HepG2 (cell line): Measurements from ENCODE around the gene RAB17. TPM values are rescaled to one million over a fixed set of nuclear protein-coding genes. Genes with fewer than 3 reads are reported as not detected.

ENCODE experiments used
- CBX1 ChIP-seq: IDR thresholded peaks from one replicate; pipeline ENCODE4 v1.6.1; 2016; ENCODE audit warnings: antibody characterized with exemption, low read depth
- FOXA3 ChIP-seq: IDR thresholded peaks from 2 replicates; pipeline ENCODE4 v1.6.1; 2016; ENCODE audit warnings: missing genetic modification reagents, missing compliant biosample characterization
- ISL2 ChIP-seq: sonication (generic); formaldehyde crosslinking; IDR thresholded peaks from 2 replicates; pipeline ENCODE4 v1.5.0; 2020; ENCODE audit warnings: missing genetic modification reagents
- KMT2A ChIP-seq: sonication (generic); formaldehyde crosslinking; IDR thresholded peaks from 2 replicates; pipeline ENCODE4 v1.4.0; 2020; ENCODE audit warnings: missing genetic modification reagents
- LCORL ChIP-seq, 2 experiments: fragments of 450-650 bp in 1 of 2; sonication (generic) in 1 of 2; formaldehyde crosslinking in 1 of 2; IDR thresholded peaks; 2 replicates each; pipeline versions ENCODE4 v1.5.0 to v1.6.1; 2017 to 2020; ENCODE audit warnings: antibody characterized with exemption in 1 of 2, missing genetic modification reagents in 1 of 2
- MTF2 ChIP-seq: sonication (generic); formaldehyde crosslinking; IDR thresholded peaks from 2 replicates; pipeline ENCODE4 v1.5.0; 2020; ENCODE audit warnings: missing genetic modification reagents, borderline replicate concordance
- NR2F1 ChIP-seq, 2 experiments: fragments of 450-650 bp in 1 of 2; formaldehyde crosslinking in 1 of 2; IDR thresholded peaks; 2 replicates each; pipeline versions ENCODE4 v1.5.0 to v1.6.1; 2016 to 2020; ENCODE audit warnings: mild to moderate bottlenecking in 1 of 2, missing compliant biosample characterization in 1 of 2, missing genetic modification reagents in 1 of 2, moderate library complexity in 1 of 2
- NR2F6 ChIP-seq, 2 experiments: IDR thresholded peaks; 2 replicates each; pipeline ENCODE4 v1.6.1; 2016; ENCODE audit warnings: antibody characterized with exemption in 1 of 2, mild to moderate bottlenecking in 1 of 2
- PRDM15 ChIP-seq: sonication (generic); formaldehyde crosslinking; IDR thresholded peaks from 2 replicates; pipeline ENCODE4 v1.4.0; 2020; ENCODE audit warnings: missing genetic modification reagents
- RBAK ChIP-seq: sonication (generic); formaldehyde crosslinking; IDR thresholded peaks from 2 replicates; pipeline ENCODE4 v1.5.1; 2020; ENCODE audit warnings: mild to moderate bottlenecking, missing genetic modification reagents
- SIN3A ChIP-seq: IDR thresholded peaks from 2 replicates; pipeline ENCODE4 v1.6.1; 2011; ENCODE audit warnings: low read depth, mild to moderate bottlenecking, control low read depth, low read length, borderline replicate concordance
- TERF1 ChIP-seq: sonication (generic); formaldehyde crosslinking; IDR thresholded peaks from 2 replicates; pipeline ENCODE4 v1.8.0; 2022; ENCODE audit warnings: mild to moderate bottlenecking, missing genetic modification reagents, moderate library complexity
- ZBTB37 ChIP-seq: sonication (generic); formaldehyde crosslinking; IDR thresholded peaks from 2 replicates; pipeline ENCODE4 v1.4.0; 2020; ENCODE audit warnings: mild to moderate bottlenecking, missing genetic modification reagents
- ZNF225 ChIP-seq: sonication (generic); formaldehyde crosslinking; IDR thresholded peaks from 2 replicates; pipeline ENCODE4 v1.4.0; 2020; ENCODE audit warnings: mild to moderate bottlenecking, missing genetic modification reagents
- ZNF260 ChIP-seq: sonication (generic); formaldehyde crosslinking; IDR thresholded peaks from 2 replicates; pipeline ENCODE4 v1.4.0; 2020; ENCODE audit warnings: missing genetic modification reagents, low read depth, mild to moderate bottlenecking, borderline replicate concordance
- ZNF292 ChIP-seq: sonication (generic); formaldehyde crosslinking; IDR thresholded peaks from 2 replicates; pipeline ENCODE4 v1.8.1; 2022; ENCODE audit warnings: mild to moderate bottlenecking, low read depth, missing genetic modification reagents, borderline replicate concordance
- ZNF34 ChIP-seq: sonication (generic); formaldehyde crosslinking; IDR thresholded peaks from 2 replicates; pipeline ENCODE4 v1.4.0; 2020; ENCODE audit warnings: mild to moderate bottlenecking, missing genetic modification reagents, borderline replicate concordance
- ZNF549 ChIP-seq: sonication (generic); formaldehyde crosslinking; IDR thresholded peaks from 2 replicates; pipeline ENCODE4 v1.5.0; 2020; ENCODE audit warnings: missing genetic modification reagents
- ZNF576 ChIP-seq: sonication (generic); formaldehyde crosslinking; IDR thresholded peaks from 2 replicates; pipeline ENCODE4 v1.4.0; 2020; ENCODE audit warnings: mild to moderate bottlenecking, missing genetic modification reagents
- ZNF660 ChIP-seq: sonication (generic); formaldehyde crosslinking; IDR thresholded peaks from 2 replicates; pipeline ENCODE4 v1.5.1; 2020; ENCODE audit warnings: mild to moderate bottlenecking, low read depth, missing genetic modification reagents, borderline replicate concordance
- ZNF720 ChIP-seq: sonication (generic); formaldehyde crosslinking; IDR thresholded peaks from 2 replicates; pipeline ENCODE4 v1.4.0; 2020; ENCODE audit warnings: missing genetic modification reagents
- ZNF883 ChIP-seq: sonication (generic); formaldehyde crosslinking; IDR thresholded peaks from 2 replicates; pipeline ENCODE4 v1.5.1; 2020; ENCODE audit warnings: mild to moderate bottlenecking, missing genetic modification reagents; ENCODE audit errors: not compliant biosample characterization
- ZSCAN9 ChIP-seq: IDR thresholded peaks from 2 replicates; pipeline ENCODE4 v1.6.1; 2016; ENCODE audit warnings: borderline replicate concordance
- polyA plus RNA-seq, 8 experiments: library from polyadenylated mRNA; depleted of rRNA in 3 of 8; stranded (reverse) in 7 of 8; unstranded in 1 of 8; fragments of >200 nt; fragmentation: Illumina TruSeq in 4 of 8; extraction: Trizol in 4 of 8; gene quantifications; 2 replicates each; pipeline versions ENCODE4 v1.2.1 to v1.2.3, GENCODE V29; 2011 to 2016; ENCODE audit warnings: low read depth in 4 of 8, missing spikeins in 1 of 8, mixed read lengths in 1 of 8; ENCODE audit not compliant: insufficient read depth in 1 of 8
- total RNA-seq, 5 experiments: library from RNA; depleted of rRNA; stranded (reverse); fragments of >200 nt; fragmentation: Illumina TruSeq; extraction: Trizol; gene quantifications; 2 replicates each; pipeline ENCODE4 v1.2.3, GENCODE V29; 2016; ENCODE audit warnings: low read depth in 1 of 5

Gene RAB17
- total and polyA plus RNA-seq, 2 of the 13 experiments (the other 11 are each of a cell fraction or from before 2014, with no cell fraction given): 68.0 to 124 TPM

- TF ChIP-seq PRDM15 (CRISPR knock-in tag) (no peak), CBX1 (peak; percentile 60), NR2F6 (IDR thresholded peaks at IDR 0.05) (peak; percentile 97), NR2F6 (CRISPR knock-in tag; IDR thresholded peaks at IDR 0.05) (peak; percentile 96), ZNF660 (CRISPR knock-in tag) (no peak), ZNF720 (CRISPR knock-in tag) (no peak), ZNF883 (CRISPR knock-in tag) (no peak), ZBTB37 (CRISPR knock-in tag) (peak; percentile 88), ZSCAN9 (peak; percentile 87; the same call in 1 of the 2 replicates), ZNF549 (CRISPR knock-in tag) (no peak), FOXA3 (CRISPR knock-in tag) (peak; percentile 95), LCORL (IDR thresholded peaks at IDR 0.05) (peak; percentile 77), LCORL (CRISPR knock-in tag; IDR thresholded peaks at IDR 0.05) (peak; percentile 99), ZNF34 (CRISPR knock-in tag) (no peak), ZNF292 (CRISPR knock-in tag) (peak; percentile 84), KMT2A (peak; percentile 52; the same call in 1 of the 2 replicates), MTF2 (no peak), TERF1 (CRISPR knock-in tag) (no peak), NR2F1 (CRISPR knock-in tag; IDR thresholded peaks at IDR 0.05) (peak; percentile 80 to 84; a peak in 3 of 4 replicates), ZNF260 (no peak), ZNF225 (0 out of 2 replicates have a peak, but pooled peaks have one; percentile 23), RBAK (CRISPR knock-in tag) (no peak), ISL2 (CRISPR knock-in tag) (peak; percentile 95), SIN3A (peak; percentile 80), ZNF576 (CRISPR knock-in tag) (no peak)
Measured at GRCh38 chr2:237614151-237614720, 23.7 kb upstream of the RAB17 start (continued).
